Omental fat pad (tissue), 4 donors: Measurements from ENCODE around the gene CKB. TPM values are rescaled to one million over a fixed set of nuclear protein-coding genes. Genes with fewer than 3 reads are reported as not detected.

Experiments
- ATAC-seq: fragments of 150-250 bp; one replicate; pipeline ENCODE4 v1.9.1; 2016; ENCODE audit warnings: mild to moderate bottlenecking, moderate library complexity; ENCODE audit not compliant: low FRiP score
- DNase-seq: peaks from one replicate; pipeline ENCODE4 v3.0.0-alpha.2; 2019; ENCODE audit warnings: low spot score
- small RNA-seq: library from RNA; depleted of rRNA; stranded (forward); fragments of <200 nt; gene quantifications from one replicate; pipeline ENCODE3, GENCODE V24; 2016
- total RNA-seq, 4 donors: library from RNA; depleted of rRNA; stranded (reverse); fragments of >200 nt; gene quantifications; one replicate each; pipeline ENCODE4 v1.1.0, GENCODE V29; 2016
- TF ChIP-seq, protein P1 (sequence below), 3 donors: fragments of 450-650 bp; IDR thresholded peaks; one replicate each; pipeline ENCODE4 v1.5.1; 2016 to 2017; ENCODE audit warnings: antibody characterized with exemption in 3 of 3, mild to moderate bottlenecking in 3 of 3, moderate library complexity in 2 of 3

CKB gene
- total RNA-seq, 4 donors from 2014 or later = 173 to 275 (median 217) TPM

DNA sequence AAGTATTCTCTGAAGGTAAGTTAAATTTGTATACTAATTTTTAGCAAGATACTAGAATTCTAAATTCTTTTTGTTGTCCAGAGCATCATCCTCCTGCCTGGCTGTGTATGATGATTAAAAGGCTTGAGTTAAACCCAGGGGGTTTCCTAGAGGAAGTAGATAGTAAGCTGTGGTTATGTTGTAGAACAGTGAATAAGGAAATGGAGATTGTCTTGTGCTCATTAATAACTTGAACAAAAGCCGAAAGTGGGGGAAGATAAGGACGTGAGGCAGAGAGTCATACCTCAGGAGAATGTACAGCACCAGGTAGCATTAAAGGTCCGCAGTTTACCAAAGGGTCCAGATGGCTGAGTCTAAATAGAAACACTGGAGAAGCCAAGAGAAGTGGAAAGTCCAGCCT lies 42.0 kb downstream of the CKB start:
- no peak for DNase-seq

DNA sequence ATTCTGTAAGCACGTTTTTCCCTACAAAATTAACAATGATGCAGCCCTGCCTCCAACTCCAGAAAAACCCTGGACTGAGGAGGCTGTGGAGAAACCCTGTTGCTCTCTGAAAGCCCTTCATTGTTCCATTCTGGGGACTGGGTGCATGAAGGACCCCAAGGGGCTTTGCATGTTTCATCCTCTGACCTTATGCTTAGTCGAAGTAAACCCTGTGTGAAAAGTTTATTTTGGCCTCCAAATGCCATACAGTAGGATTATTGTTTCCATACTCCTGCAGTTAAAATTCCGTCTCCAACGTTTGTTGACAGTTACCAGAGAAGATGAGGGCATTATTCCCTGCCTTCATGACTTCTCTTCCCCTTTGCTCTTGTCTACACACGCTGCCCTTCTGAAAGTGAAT lies 46.0 kb downstream of the CKB start:
- TF ChIP-seq, protein P1, sequence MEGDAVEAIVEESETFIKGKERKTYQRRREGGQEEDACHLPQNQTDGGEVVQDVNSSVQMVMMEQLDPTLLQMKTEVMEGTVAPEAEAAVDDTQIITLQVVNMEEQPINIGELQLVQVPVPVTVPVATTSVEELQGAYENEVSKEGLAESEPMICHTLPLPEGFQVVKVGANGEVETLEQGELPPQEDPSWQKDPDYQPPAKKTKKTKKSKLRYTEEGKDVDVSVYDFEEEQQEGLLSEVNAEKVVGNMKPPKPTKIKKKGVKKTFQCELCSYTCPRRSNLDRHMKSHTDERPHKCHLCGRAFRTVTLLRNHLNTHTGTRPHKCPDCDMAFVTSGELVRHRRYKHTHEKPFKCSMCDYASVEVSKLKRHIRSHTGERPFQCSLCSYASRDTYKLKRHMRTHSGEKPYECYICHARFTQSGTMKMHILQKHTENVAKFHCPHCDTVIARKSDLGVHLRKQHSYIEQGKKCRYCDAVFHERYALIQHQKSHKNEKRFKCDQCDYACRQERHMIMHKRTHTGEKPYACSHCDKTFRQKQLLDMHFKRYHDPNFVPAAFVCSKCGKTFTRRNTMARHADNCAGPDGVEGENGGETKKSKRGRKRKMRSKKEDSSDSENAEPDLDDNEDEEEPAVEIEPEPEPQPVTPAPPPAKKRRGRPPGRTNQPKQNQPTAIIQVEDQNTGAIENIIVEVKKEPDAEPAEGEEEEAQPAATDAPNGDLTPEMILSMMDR (IDR thresholded peaks at IDR 0.05) = no peak
- DNase-seq = no peak
- ATAC-seq = no peak

More for the DNA sequence above, 42.0 kb downstream of the CKB start:
- TF ChIP-seq, protein P1 (IDR thresholded peaks at IDR 0.05) = no peak
- no peak for ATAC-seq

DNA sequence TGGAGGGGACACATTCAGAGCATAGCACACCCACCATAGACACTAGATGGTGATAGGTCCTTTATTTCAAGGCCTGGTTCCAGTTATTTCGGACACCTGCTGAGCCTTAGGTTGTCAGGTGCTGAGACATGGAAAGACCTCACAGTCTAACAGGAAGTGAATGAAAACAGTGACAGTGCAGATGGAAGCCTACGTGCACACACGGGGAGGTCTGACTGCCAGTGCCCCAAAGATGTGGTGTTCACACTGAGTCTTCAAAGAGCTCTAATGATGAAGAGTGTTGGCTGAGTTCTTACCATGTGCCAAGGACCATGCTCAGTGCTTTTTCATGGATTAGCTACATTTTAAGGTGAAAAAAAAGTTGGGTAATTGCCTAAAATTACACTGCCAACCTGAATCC lies 46.6 kb downstream of the CKB start:
- ATAC-seq (no peak), DNase-seq (no peak)
- TF ChIP-seq, protein P1 (IDR thresholded peaks at IDR 0.05) = no peak

DNA sequence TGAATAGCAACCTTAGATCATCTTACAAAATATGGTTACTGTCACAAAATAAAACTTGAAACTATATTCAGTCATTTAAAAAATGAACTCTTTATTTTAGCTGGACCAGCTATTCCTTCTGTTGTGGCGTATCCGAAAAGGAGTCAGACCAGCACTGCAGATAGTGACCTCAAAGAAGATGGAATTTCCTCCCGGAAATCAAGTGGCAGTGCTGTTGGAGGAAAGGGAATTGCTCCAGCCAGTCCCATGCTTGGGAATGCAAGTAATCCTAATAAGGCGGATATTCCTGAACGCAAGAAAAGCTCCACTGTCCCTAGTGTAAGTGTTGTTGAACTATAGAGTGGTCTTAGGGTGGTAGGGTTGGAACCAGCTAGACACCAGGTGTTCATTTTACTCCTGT lies 47.7 kb downstream of the CKB start:
- ATAC-seq = no peak
- TF ChIP-seq, protein P1 (IDR thresholded peaks at IDR 0.05) = no peak
- no peak for DNase-seq

DNA sequence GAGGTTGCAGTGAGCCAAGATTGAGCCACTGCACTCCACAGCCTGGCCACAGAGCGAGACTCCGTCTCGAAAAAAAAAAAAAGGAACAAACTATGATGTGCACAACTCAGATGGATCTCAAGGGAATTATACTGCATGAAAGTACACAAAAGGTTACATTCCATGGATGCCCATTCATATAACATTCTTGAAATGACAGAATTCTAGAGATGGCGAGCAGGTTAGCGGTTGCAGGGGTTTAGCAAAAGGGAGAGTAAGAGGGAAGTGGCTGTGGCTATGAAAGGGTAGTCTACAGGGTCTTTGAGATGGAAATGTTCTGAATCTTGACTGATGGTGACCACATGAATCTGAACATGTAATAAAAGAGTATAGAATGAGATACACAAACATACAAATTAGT lies 49.7 kb downstream of the CKB start:
- ATAC-seq (no peak), DNase-seq (no peak)
- TF ChIP-seq, protein P1 (IDR thresholded peaks at IDR 0.05) = no peak

Small RNA genes lying within 50 kb of the gene (small RNA-seq; reads per million reads assigned to genes)
- gene RNU4-68P = not detected
- gene RNU7-160P = not detected

Other genes starting within 250 kb of the CKB start
- gene EIF5, start 188.6 kb downstream of the CKB start, total RNA-seq = 100 to 1,000 TPM; 157 to 399 (median 292) TPM
- 100 to 1,000 TPM in 3 of 4 donors, 10 to 100 TPM in 1; 78.8 to 133 (median 121) TPM for gene MARK3, start 137.4 kb downstream of the CKB start, total RNA-seq
- 10 to 100 TPM; 12.4 to 36.0 (median 15.1) TPM for gene TRMT61A, start 6.4 kb upstream of the CKB start, total RNA-seq
- gene BAG5, start 39.8 kb upstream of the CKB start, total RNA-seq = 10 to 100 TPM; 29.2 to 51.2 (median 42.9) TPM
- 10 to 100 TPM; 15.3 to 61.5 (median 27.5) TPM for gene COA8, start 40.1 kb upstream of the CKB start, total RNA-seq
- gene KLC1, start 106.4 kb upstream of the CKB start, total RNA-seq = 100 to 1,000 TPM; 195 to 349 (median 289) TPM
- gene XRCC3, start 192.6 kb upstream of the CKB start, total RNA-seq = 1 to 10 TPM; 2.7 to 8.2 (median 4.0) TPM
- 100 to 1,000 TPM in 2 of 4 donors, 10 to 100 TPM in 2; 66.1 to 145 (median 97.1) TPM for gene ZFYVE21, start 193.0 kb upstream of the CKB start, total RNA-seq